AG04450 (cell line): ENCODE data around the gene PRG3. TPM values are rescaled to one million over a fixed set of nuclear protein-coding genes. Genes with fewer than 3 reads are reported as not detected.

Source experiments
- CTCF ChIA-PET: fragments of 300-600, 350-600 bp; formaldehyde crosslinking; extraction: SDS; loops from one replicate; lab custom pipeline; 2022; ENCODE audit warnings: antibody characterized with exemption, inconsistent platforms; lab: Charles Lee
- POLR2A ChIA-PET: fragments of 350-600 bp; formaldehyde crosslinking; extraction: SDS; loops from one replicate; lab custom pipeline; 2021; ENCODE audit warnings: antibody characterized with exemption, inconsistent platforms; lab: Yijun Ruan, JAX
- DNase-seq: peaks from one replicate; pipeline ENCODE4 v3.0.0-alpha.2; 2011; ENCODE audit warnings: low read depth, low spot score
- H3K27ac ChIP-seq: one replicate; pipeline ENCODE4 v1.5.1; 2012; ENCODE audit warnings: low read depth, low read length, control low read depth
- H3K27me3 ChIP-seq: one replicate; pipeline ENCODE4 v1.6.0; 2012; ENCODE audit warnings: low read length; ENCODE audit not compliant: control insufficient read depth, insufficient read depth
- H3K4me3 ChIP-seq: 2 replicates; pipeline ENCODE4 v1.5.1; 2011; ENCODE audit warnings: mild to moderate bottlenecking, low read depth, low read length, control low read depth
- H3K9me3 ChIP-seq: 2 replicates; pipeline ENCODE4 v1.5.1; 2012; ENCODE audit warnings: low read length; ENCODE audit not compliant: control insufficient read depth, insufficient read depth
- polyA plus RNA-seq: library from polyadenylated mRNA; depleted of rRNA; stranded (reverse); fragments of >200 nt; gene quantifications from 2 replicates; pipeline ENCODE4 v1.2.3, GENCODE V29; 2011
- TF ChIP-seq, protein P1 (sequence below): IDR thresholded peaks from 2 replicates; pipeline ENCODE4 v1.5.1; 2011; ENCODE audit warnings: low read depth, low read length, control low read depth, inconsistent platforms

Gene PRG3
- polyA plus RNA-seq, 1 experiment, result not detected

- POLR2A ChIA-PET, result no interaction called here
- Histone ChIP-seq H3K9me3 (no peaks in the 10 kb centered on the region), H3K27ac (no peak overlapping the region), H3K27me3 (peaks cover 2% of the 10 kb centered on the region), H3K4me3 (no peak overlapping the region)
- TF ChIP-seq, protein P1, sequence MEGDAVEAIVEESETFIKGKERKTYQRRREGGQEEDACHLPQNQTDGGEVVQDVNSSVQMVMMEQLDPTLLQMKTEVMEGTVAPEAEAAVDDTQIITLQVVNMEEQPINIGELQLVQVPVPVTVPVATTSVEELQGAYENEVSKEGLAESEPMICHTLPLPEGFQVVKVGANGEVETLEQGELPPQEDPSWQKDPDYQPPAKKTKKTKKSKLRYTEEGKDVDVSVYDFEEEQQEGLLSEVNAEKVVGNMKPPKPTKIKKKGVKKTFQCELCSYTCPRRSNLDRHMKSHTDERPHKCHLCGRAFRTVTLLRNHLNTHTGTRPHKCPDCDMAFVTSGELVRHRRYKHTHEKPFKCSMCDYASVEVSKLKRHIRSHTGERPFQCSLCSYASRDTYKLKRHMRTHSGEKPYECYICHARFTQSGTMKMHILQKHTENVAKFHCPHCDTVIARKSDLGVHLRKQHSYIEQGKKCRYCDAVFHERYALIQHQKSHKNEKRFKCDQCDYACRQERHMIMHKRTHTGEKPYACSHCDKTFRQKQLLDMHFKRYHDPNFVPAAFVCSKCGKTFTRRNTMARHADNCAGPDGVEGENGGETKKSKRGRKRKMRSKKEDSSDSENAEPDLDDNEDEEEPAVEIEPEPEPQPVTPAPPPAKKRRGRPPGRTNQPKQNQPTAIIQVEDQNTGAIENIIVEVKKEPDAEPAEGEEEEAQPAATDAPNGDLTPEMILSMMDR, result no peak
- no peak for DNase-seq
- CTCF ChIA-PET, result no interaction called here
These were observed 1.2 kb downstream of the PRG3 start for GRCh38 chr11:57379732-57380131.

GRCh38 chr11:57378186-57378585, 2.8 kb downstream of the PRG3 start:
- H3K27me3 ChIP-seq, result peaks cover 2% of the 10 kb centered on the region
- TF ChIP-seq, protein P1, result no peak
- ChIA-PET CTCF (no interaction called here), POLR2A (no interaction called here)
- no peak for DNase-seq
- H3K9me3 ChIP-seq, result no peaks in the 10 kb centered on the region
- no peak overlapping the region for H3K27ac ChIP-seq
- H3K4me3 ChIP-seq, result no peak overlapping the region

DNA sequence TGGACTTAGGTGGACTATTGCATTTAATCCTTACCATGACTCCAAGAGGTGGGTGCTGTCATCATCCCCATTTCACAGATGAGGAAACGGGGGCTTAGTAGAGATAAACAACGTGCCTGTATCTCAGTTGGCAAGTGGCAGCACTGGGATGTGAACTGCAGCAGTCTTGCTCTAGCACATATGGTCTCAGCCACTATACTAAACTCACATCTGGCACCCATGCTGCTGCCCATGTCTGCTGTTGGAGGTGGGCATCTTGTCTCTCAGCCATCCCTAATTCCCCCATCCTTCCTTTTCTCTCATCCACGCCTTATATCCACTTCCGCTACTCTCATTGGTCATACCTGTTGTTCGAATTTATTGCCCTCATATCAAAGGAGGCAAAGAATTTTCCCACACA, 3.8 kb downstream of the PRG3 start:
- no peak overlapping the region for H3K4me3 ChIP-seq
- DNase-seq, result no peak
- ChIA-PET POLR2A (no interaction called here), CTCF (interaction anchor here (0.6 kb wide), 1 partner anchor 26 kb away, joined by 4 read pairs; no protein-coding TSS in a partner anchor)
- peaks cover 2% of the 10 kb centered on the region for H3K27me3 ChIP-seq
- H3K9me3 ChIP-seq, result no peaks in the 10 kb centered on the region
- TF ChIP-seq, protein P1, result no peak
- H3K27ac ChIP-seq, result no peak overlapping the region

GRCh38 chr11:57376095-57377090, 4.6 kb downstream of the PRG3 start:
- ChIA-PET POLR2A (no interaction called here), CTCF (interaction anchor here (0.6 kb wide), 1 partner anchor 26 kb away, joined by 4 read pairs; no protein-coding TSS in a partner anchor)
- H3K27ac ChIP-seq, result no peak overlapping the region
- no peak for DNase-seq
- no peak overlapping the region for H3K4me3 ChIP-seq
- TF ChIP-seq, protein P1, result no peak
- peaks cover under 1% of the 10 kb centered on the region for H3K27me3 ChIP-seq
- no peaks in the 10 kb centered on the region for H3K9me3 ChIP-seq

GRCh38 chr11:57375490-57375889, 5.5 kb downstream of the PRG3 start:
- ChIA-PET CTCF (no interaction called here), POLR2A (no interaction called here)
- TF ChIP-seq, protein P1, result no peak
- H3K27me3 ChIP-seq, result no peaks in the 10 kb centered on the region
- no peak overlapping the region for H3K4me3 ChIP-seq
- H3K9me3 ChIP-seq, result no peaks in the 10 kb centered on the region
- DNase-seq, result no peak
- H3K27ac ChIP-seq, result no peak overlapping the region
